DND-41 (cell line): ENCODE results near the gene TPPP2.

ENCODE experiments used
- ATAC-seq: fragments of 200-7000 bp; cut with Tn5 transposase; 3 replicates; pipeline ENCODE4 v1.9.1; 2021; ENCODE audit warnings: low read depth; ENCODE audit not compliant: insufficient read depth
- DNase-seq: peaks from one replicate; pipeline ENCODE4 v3.0.0-alpha.2; 2020
- H2AFZ ChIP-seq: 2 replicates; pipeline ENCODE4 v1.6.0; 2012; ENCODE audit warnings: low read depth, low read length
- H3K27ac ChIP-seq: 2 replicates; pipeline ENCODE4 v1.5.1; 2012; ENCODE audit warnings: low read length, inconsistent platforms
- H3K27me3 ChIP-seq: fragments of 200-600 bp; sonication (generic); 2 replicates; pipeline ENCODE4 v1.6.0; 2012; ENCODE audit warnings: low read length, mild to moderate bottlenecking, inconsistent platforms; ENCODE audit not compliant: insufficient read depth, poor library complexity
- H3K36me3 ChIP-seq: 2 replicates; pipeline ENCODE4 v1.5.1; 2012; ENCODE audit warnings: low read length, inconsistent platforms; ENCODE audit not compliant: insufficient read depth
- H3K4me1 ChIP-seq: 2 replicates; pipeline ENCODE4 v1.5.1; 2012; ENCODE audit warnings: mild to moderate bottlenecking, low read length; ENCODE audit not compliant: insufficient read depth
- H3K4me2 ChIP-seq: 2 replicates; pipeline ENCODE4 v1.6.0; 2012; ENCODE audit warnings: mild to moderate bottlenecking, moderate library complexity, low read length, inconsistent platforms; ENCODE audit not compliant: insufficient read depth
- H3K4me3 ChIP-seq, 2 experiments: fragments of 200-600 bp in 1 of 2; shearing (Covaris generic) in 1 of 2; 2 replicates each; pipeline ENCODE4 v1.5.1; 2012 to 2016; ENCODE audit warnings: inconsistent platforms in 2 of 2, low read length in 2 of 2, mild to moderate bottlenecking in 2 of 2, low read depth in 1 of 2, moderate library complexity in 1 of 2
- H3K79me2 ChIP-seq: 2 replicates; pipeline ENCODE4 v1.6.0; 2012; ENCODE audit warnings: low read length, inconsistent platforms; ENCODE audit not compliant: insufficient read depth
- H3K9ac ChIP-seq: 2 replicates; pipeline ENCODE4 v1.6.0; 2012; ENCODE audit warnings: low read depth, mild to moderate bottlenecking, inconsistent platforms, low read length, moderate library complexity
- H3K9me3 ChIP-seq: 2 replicates; pipeline ENCODE4 v1.5.1; 2012; ENCODE audit warnings: low read length, moderate library complexity, mild to moderate bottlenecking, inconsistent platforms; ENCODE audit not compliant: insufficient read depth, severe bottlenecking
- H4K20me1 ChIP-seq: 2 replicates; pipeline ENCODE4 v1.6.0; 2012; ENCODE audit warnings: low read length; ENCODE audit not compliant: insufficient read depth
- EZH2 ChIP-seq: IDR thresholded peaks from 3 replicates; pipeline ENCODE4 v1.6.1; 2012; ENCODE audit warnings: borderline replicate concordance, low read depth, mild to moderate bottlenecking, moderate library complexity, low read length, inconsistent platforms; ENCODE audit not compliant: severe bottlenecking
- TF ChIP-seq, protein P1 (sequence below): IDR thresholded peaks from 2 replicates; pipeline ENCODE4 v1.5.1; 2012; ENCODE audit warnings: borderline replicate concordance, low read length, moderate library complexity, mild to moderate bottlenecking; ENCODE audit not compliant: poor library complexity, severe bottlenecking; ENCODE audit errors: extremely low read depth

The TPPP2 gene

DNA sequence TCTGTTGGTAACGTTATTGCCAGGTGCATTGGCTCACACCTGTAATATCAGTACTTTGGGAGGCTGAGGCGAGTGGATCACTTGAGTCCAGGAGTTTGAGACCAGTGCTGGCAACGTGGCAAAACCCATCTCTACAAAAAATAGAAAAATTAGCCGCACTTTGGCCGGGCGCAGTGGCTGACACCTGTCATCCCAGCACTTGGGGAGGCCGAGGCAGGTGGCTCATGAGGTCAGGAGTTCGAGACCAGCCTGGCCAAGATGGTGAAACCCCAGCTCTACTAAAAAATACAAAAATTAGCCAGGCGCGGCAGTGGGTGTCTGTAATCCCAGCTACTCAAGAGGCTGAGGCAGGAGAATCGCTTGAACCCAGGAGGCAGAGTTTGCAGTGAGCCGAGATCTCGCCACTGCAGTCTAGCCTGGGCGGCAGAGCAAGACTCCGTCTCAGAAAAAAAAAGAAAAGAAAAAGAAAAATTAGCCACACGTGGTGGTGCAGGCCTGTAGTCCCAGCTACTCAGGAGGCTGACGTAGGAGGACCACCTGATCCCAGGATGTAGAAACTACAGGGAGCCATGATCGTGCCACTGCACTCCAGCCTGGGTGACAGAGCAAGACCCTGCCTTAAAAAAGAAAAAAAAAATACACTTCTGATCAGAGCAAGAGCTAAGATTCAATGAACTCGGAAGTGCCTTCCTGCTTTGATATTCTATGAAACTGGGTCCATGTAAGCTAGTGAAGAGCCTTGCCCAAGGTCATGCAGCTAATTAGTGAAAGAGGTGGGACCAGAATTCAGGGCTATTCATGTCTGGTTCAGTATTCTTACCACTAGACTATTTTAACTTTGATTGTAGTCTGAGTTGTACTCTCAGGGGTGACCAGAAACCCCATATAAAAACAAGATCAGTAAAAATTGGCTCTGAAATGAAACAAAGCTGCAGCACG lies 23.4 kb downstream of the TPPP2 start:
- TF ChIP-seq EZH2 = no peak
- TF ChIP-seq, protein P1, sequence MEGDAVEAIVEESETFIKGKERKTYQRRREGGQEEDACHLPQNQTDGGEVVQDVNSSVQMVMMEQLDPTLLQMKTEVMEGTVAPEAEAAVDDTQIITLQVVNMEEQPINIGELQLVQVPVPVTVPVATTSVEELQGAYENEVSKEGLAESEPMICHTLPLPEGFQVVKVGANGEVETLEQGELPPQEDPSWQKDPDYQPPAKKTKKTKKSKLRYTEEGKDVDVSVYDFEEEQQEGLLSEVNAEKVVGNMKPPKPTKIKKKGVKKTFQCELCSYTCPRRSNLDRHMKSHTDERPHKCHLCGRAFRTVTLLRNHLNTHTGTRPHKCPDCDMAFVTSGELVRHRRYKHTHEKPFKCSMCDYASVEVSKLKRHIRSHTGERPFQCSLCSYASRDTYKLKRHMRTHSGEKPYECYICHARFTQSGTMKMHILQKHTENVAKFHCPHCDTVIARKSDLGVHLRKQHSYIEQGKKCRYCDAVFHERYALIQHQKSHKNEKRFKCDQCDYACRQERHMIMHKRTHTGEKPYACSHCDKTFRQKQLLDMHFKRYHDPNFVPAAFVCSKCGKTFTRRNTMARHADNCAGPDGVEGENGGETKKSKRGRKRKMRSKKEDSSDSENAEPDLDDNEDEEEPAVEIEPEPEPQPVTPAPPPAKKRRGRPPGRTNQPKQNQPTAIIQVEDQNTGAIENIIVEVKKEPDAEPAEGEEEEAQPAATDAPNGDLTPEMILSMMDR = no peak
- H3K4me2 ChIP-seq = no peak overlapping the region

DNA sequence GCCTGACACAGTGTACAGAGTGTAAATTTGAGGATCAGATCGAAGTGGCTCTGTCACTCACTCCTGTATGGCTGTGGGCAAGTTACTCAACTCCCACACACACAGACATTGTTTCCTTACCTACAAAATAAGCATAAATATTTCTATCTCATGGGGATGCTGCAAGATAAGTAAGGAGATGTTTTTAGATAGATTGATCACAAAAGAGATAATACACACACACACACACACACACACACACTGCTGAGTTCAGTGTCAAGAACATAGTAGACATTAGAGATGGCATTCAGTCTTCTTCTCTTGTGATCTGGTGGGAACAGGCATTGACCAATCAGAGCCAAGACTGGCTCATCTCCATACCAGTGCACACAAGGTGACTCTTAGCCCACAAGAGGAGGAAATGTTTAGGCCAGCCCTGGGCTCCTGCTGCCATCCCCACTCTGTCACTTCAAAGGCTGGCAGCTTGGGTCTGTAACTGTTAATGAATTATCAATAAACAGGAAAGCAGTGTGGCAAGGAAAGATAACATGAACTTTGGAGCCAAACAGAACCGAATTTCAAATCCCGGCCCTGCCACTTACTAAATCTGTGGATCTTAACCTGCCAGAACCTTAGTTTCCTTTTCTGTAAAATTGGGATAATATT lies 24.2 kb downstream of the TPPP2 start:
- Histone ChIP-seq H3K27ac (no peak overlapping the region), H3K9me3 (no peaks in the 10 kb centered on the region), H3K79me2 (no peaks in the 10 kb centered on the region), H4K20me1 (no peaks in the 10 kb centered on the region), H3K9ac (no peak overlapping the region), H3K27me3 (peaks cover 25% of the 10 kb centered on the region), H3K4me1 (no peaks in the 10 kb centered on the region), H3K36me3 (no peaks in the 10 kb centered on the region), H2AFZ (no peak overlapping the region), H3K4me3 (no peak overlapping the region), H3K4me2 (no peak overlapping the region)
- TF ChIP-seq EZH2 = no peak
- TF ChIP-seq, protein P1 = no peak
- DNase-seq (no peak), ATAC-seq (no peak)

More for the DNA sequence above, 23.4 kb downstream of the TPPP2 start:
- no peaks in the 10 kb centered on the region for H4K20me1 ChIP-seq
- DNase-seq (no peak), ATAC-seq (no peak)
- H3K4me3 ChIP-seq = no peak overlapping the region
- H3K36me3 ChIP-seq = no peaks in the 10 kb centered on the region
- H3K79me2 ChIP-seq = no peaks in the 10 kb centered on the region
- H3K27ac ChIP-seq = no peak overlapping the region
- H3K9me3 ChIP-seq = no peaks in the 10 kb centered on the region
- no peaks in the 10 kb centered on the region for H3K4me1 ChIP-seq
- H3K9ac ChIP-seq = no peak overlapping the region
- peaks cover 28% of the 10 kb centered on the region for H3K27me3 ChIP-seq
- H2AFZ ChIP-seq = no peak overlapping the region

DNA sequence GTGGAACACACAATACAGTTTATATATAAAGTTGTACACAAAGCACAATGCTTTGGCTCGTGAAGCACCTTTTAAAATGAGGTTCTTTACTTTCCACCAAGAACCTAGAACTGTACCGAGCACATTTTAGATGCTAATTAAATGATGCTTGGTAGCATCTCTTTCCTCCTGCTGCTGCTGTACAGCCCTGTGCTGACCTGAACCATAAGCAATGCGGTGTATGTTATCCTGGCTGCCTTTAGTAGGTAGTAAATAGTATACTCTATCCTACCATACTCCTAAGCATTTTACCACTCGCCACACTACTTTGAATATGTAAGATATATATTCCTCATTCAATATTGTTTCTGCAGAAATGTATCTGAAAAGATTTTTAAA lies 24.7 kb downstream of the TPPP2 start:
- DNase-seq = no peak
- no peak overlapping the region for H2AFZ ChIP-seq
- no peak for ATAC-seq
- H3K4me3 ChIP-seq = no peak overlapping the region
- no peak for TF ChIP-seq EZH2
- TF ChIP-seq, protein P1 = no peak
- peaks cover 21% of the 10 kb centered on the region for H3K27me3 ChIP-seq
- no peak overlapping the region for H3K9ac ChIP-seq
- no peaks in the 10 kb centered on the region for H4K20me1 ChIP-seq
- no peaks in the 10 kb centered on the region for H3K9me3 ChIP-seq
- H3K27ac ChIP-seq = no peak overlapping the region
- no peaks in the 10 kb centered on the region for H3K36me3 ChIP-seq
- no peaks in the 10 kb centered on the region for H3K4me1 ChIP-seq
- no peaks in the 10 kb centered on the region for H3K79me2 ChIP-seq
- H3K4me2 ChIP-seq = no peak overlapping the region
